ENCODE measurements around the gene UVRAG. TPM values are rescaled to one million over a fixed set of nuclear protein-coding genes. Genes with fewer than 3 reads are reported as not detected.

Gene UVRAG
- total RNA-seq, 1 donor from 2014 or later = 44.7 TPM

DNA sequence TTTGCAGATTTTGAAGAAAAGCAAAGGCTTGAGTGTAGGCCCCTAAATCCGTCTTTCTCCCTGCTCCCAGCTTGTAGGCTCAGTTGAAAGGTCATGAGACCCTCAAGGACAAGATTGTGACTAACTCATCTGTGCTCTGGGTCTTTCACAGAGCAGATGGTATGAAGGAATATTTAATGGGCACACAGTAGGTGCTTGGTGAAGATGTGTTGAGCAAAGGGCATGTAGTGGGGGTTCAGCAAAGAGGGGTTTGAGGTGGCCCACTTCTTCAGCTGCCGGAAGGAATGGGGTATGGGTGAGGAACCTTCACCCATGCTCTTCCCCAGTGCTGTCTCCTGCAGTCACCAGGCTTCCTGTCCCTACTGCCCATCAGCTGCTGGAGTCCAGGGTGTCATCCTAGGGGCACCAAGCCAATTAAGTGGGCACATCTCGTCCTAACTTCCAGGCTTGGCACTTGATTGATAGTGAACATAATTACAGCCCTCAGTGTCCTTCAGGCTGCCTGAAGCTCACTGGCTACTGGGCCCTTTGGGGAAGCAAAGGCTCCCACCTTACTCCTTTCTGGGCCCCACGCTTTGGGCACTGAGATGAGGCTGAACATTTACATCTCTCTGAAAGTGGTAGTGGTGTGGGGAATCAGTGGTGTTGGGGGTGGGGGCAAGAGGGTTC, 31.5 kb upstream of the UVRAG start:
- DNase-seq (ENCODE audit: extremely low read depth, low read depth, low spot score) = no peak

DNA sequence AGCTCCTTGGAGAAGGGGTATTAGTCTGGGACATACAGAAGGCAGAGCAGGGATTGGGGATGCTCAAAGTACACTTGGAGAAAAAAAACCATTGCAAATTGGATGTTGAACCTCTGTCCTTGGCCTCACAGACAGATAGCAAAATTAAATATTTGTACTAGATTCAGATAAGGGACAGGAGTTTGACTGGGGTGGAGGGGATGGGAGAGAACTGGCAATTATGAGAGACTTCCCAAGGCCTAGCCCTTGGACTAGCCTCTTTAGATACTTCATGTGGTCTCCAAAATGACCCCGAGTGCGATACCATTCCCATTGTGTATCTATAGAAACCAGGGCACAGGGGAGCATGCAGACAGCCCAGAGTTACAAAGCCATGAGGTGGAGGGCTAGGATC, 30.9 kb upstream of the UVRAG start:
- no peak for DNase-seq (ENCODE audit: extremely low read depth, low read depth, low spot score)

DNA sequence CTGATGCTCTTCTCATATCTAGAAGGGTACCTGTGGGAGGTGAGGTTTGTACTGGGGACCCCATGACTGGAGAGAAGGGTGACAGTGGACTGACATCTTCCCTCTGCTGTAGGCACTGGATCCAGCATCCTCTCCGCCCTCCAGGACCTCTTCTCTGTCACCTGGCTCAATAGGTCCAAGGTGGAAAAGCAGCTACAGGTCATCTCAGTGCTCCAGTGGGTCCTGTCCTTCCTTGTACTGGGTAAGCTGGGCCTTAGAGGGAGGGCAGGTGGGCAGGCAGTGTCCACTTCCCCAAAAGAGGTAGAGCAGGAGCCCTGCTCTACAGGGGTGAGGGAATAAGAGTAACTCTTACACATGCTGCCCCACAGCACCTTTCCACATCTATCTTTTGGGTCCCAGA, 30.5 kb upstream of the UVRAG start:
- no peak for DNase-seq (ENCODE audit: extremely low read depth, low read depth, low spot score)

DNA sequence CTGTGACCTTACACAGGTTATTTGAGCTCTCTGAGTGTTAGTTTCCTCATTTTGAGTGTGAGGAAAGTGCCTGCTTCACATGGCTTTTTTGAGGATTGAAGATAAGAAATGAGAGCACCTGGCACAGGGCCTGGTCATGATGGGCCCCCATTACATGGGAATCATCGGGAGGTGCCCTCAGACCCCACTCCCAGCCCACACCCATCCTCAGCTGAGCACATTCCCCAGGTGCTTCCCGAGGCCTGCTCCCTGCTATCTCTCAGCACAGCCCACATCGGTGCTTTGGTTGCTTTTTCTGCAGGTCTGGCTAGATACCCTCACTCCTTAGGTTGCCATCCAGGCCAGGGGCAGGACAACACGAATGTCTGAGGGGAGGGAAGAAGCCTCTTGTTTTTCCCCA, 29.8 kb upstream of the UVRAG start:
- DNase-seq (ENCODE audit: extremely low read depth, low read depth, low spot score) = no peak

DNA sequence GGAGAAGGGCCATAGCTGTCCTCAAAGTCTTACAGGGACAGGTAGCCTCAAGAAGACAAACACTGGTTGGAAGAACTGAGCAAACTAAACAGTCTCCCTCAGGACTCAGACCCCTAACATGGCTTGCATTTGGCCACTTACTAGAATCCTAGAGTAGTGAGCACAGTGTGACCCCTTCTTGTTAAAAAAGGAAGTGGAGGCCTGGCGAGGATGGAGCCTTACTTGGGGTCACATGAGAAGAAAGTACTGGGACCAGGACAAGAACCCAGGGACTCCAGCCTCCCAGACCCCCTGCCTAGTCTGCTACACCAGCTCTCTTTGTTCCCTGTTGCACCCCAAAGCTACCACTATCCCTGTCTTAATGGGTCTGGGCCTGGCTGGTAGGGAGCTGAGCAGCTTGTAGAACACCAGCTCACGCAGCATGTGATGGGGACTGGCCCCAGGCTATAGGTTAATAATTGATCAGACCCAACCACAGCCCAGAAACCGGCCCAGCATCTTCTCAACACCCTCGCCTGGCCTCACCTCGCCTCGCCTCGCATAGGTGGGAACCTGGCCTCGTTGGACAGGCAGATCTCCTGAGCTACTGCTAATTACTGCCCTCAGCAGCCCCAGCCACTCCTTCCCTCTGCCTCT, 28.8 kb upstream of the UVRAG start:
- no peak for DNase-seq (ENCODE audit: extremely low read depth, low read depth, low spot score)

DNA sequence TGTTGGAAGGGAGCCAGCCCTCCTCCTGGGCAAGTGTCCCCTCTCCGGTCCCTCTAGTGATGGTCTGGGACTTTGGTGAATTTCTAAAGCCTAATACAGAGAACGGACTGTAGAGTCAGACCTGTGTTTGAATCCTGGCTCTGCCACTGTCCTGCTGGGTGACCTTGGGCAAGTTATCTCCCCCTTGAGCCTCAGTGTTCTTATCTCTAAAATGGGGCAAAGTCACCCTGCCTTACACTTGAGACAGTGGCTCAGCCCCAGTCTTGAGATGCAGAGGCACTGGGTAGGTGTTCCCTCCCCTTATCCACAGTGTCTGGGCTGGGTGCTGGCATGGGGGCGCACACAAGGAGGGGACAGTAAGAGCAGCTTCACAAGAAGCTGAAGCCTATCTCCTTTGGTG, 25.5 kb upstream of the UVRAG start:
- no peak for DNase-seq (ENCODE audit: extremely low read depth, low read depth, low spot score)

DNA sequence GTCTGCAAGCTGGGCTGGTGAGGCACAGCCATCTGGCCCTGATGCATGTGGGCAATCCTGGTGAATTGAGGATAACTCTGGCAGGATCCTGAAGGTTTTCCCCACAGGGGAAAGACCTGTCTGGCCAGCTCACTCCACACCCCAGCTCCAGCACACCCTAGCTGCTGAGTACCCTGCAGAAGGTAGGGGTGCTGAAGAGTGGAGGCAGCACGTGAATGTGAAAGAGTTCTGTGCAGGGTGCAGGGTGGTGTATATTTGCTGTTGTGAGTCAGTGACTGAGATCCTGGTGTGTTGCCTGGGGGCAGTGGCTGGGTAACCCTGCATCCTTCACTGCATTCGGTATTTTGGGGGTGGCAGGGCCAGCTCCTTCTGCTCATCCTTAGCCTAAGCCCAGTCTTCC, 24.0 kb upstream of the UVRAG start:
- no peak for DNase-seq (ENCODE audit: extremely low read depth, low read depth, low spot score)

DNA sequence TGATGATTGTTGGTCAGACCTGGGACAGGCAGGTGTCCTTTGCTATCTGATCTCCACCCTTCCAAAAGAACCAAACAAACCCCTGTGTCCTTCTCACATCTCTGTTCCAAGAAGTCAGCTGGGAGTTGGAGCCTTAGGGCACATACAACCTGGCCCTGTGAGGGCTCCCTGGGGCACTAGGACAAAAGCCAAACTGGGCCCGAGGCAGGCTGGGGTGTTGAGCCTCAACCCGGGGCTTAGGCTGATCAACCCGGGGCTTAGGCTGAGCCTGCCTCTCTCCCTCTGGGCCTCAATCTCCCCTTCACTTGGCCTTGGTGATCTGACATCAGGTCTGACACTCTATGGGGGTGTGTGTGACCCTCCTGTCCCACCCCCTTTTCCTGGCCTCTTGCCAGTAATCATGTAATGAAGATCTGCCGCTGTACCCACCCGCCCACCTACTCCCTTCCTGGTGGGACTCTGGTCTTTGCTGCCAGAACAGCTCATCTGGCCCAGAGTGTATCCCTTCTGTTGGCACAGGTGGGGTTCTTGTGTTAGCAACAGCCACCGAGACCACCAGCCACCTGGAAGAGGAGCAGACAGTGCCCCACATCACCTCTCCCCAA, 22.8 kb upstream of the UVRAG start:
- no peak for DNase-seq (ENCODE audit: extremely low read depth, low read depth, low spot score)

DNA sequence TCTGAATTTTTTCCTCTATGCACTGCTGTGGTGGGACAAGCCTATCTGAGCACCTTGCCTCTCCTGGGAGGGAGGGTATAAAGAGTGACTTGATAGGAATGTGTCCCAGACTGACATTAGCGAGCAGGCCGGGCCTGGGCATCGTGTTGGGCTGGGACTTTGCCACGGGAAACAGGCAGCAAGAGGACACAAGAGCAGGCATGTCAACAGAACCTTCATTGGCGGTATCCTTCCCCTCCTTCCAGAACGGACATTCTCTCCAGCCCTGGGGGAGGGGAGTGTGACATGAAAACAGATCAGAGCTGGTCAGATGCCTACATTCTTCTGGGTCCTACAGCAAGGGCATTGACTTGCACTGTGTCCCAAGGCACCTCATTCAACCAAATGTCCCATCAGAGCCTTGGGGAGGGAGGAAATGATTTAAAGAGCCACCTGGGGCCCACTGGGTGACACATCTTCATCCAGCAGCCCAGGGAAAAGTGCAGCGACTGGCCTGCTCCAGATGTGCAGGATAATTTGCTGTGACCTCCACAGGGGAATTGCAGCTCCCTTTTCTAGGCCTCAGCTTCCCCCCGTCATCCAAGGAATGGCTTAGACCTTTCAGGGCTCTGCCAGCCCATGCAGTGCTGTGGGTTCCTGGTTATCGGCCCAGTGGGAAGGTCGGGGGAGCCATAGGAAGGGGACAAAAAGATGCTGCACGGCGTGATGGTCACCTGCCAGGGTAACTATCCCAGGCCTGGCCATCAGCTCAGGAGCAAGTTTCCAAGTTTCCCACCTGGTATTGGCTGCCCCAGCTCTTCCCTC, 21.8 kb upstream of the UVRAG start:
- DNase-seq (ENCODE audit: extremely low read depth, low read depth, low spot score) = no peak

DNA sequence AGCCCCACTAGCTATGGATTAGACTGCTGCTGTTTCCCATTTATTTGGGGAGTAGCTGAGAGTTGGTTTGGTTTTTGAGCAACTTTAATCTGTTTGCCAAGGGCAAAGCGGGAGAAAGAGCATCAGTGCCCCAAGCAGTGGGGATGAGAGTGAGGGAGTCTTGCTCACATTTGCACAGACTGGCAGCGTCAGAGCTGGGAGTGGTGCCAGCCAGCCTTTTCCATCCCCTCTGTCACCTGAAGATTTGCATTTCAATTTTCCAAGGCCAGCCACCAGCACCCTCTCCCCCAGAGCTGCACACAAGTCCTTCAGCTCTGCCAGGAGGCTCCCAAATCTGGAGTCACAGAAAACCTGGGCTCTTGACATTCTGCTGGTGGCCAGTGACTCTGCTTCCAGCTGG, 21.0 kb upstream of the UVRAG start:
- no peak for DNase-seq (ENCODE audit: extremely low read depth, low read depth, low spot score)

DNA sequence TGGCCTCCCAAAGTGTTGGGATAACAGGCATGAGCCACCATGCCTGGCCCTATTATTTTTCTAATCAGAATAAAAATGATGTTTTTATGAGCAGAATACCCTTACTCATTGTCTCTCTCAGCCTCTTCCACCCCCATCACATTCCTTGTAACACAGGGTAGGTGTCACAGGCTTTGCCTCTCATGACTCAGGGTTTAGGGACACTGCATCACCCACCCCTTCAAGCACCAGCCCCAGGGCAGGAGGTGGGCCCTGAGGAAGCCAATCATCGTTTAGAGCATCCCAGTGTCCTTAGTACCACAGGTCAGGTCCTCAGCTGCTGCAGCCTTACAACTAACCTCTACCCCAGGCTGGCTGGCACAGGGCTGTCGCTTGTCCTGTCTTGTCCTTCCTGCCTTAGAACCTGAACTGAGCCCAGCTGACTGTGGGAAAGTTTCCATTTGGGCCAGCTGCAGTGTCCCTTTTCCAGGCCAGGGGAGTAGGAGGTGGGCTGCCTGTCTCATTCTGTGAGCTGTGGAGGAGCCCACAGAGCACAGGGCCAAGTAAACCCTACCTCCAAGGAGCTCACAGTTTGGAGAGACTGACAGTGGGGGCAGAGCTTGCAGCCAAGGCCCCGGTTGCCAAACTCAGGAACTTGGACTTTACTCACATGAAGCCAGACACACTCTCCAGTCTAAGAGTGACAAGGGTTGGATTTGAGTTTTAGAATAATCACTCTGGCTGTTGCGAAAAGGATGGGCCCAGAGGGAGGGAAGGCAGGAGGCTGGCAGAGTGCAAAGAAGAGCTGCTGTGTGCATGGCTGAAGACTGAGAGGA, 19.5 kb upstream of the UVRAG start:
- no peak for DNase-seq (ENCODE audit: extremely low read depth, low read depth, low spot score)

DNA sequence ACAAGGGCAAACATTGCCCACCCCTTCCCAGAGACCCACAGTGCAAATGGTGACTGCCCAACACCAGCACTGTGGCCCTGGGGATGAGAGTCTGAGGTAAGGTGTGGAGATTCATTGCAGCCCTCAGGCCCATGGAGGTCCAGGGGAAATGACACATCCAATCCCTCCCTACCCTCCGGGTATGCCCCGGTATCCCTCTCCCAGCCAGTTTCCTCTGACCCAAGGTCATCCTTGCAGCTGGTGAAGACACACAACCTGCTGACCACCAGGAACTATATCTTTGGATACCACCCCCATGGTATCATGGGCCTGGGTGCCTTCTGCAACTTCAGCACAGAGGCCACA, 18.9 kb upstream of the UVRAG start:
- no peak for DNase-seq (ENCODE audit: extremely low read depth, low read depth, low spot score)

DNA sequence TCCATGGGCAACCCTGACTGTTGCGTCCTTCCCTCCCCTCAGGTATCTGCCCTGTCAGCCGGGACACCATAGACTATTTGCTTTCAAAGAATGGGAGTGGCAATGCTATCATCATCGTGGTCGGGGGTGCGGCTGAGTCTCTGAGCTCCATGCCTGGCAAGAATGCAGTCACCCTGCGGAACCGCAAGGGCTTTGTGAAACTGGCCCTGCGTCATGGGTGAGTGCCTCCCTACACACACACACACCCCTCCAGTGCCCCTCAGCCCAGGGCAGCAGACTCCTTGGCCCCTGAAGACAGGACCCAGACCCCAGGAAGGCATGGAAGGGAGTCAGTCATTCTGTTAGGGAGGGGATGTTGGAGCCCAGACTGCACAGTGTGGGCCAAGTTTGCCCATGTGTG, 17.9 kb upstream of the UVRAG start:
- no peak for DNase-seq (ENCODE audit: extremely low read depth, low read depth, low spot score)

DNA sequence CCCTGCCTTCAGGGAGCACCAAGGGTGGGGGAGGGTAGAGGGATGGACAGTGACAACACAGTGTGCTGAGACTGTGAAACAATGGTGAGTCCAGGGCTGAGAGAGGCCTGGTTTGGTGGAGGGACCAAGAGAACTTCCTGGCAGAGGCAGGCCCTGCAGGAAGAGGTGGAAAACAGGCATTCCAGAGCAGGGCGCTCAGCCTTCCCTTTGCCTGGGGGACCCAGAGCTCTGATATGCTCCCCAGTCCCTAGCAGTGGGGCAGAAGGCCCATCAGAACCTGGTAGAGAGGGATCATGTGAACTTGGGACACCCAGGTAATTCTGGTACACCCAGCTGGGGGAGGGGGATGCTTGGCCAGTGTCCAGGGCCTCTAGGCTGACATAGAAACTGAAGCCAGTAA, 17.2 kb upstream of the UVRAG start:
- no peak for DNase-seq (ENCODE audit: extremely low read depth, low read depth, low spot score)

DNA sequence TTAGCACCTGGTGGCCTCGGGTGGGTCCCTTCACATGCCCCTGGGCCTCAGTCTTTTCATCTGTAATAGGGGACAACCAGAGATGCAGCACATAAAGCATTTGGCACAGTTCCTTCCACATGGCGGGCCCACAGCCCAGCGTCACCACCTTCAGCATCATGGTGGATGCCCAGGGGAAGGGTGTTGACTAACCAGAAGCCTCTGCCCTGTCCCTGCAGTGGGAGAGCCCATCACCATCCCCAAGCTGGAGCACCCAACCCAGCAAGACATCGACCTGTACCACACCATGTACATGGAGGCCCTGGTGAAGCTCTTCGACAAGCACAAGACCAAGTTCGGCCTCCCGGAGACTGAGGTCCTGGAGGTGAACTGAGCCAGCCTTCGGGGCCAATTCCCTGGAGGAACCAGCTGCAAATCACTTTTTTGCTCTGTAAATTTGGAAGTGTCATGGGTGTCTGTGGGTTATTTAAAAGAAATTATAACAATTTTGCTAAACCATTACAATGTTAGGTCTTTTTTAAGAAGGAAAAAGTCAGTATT, 14.8 kb upstream of the UVRAG start:
- no peak for DNase-seq (ENCODE audit: extremely low read depth, low read depth, low spot score)

DNA sequence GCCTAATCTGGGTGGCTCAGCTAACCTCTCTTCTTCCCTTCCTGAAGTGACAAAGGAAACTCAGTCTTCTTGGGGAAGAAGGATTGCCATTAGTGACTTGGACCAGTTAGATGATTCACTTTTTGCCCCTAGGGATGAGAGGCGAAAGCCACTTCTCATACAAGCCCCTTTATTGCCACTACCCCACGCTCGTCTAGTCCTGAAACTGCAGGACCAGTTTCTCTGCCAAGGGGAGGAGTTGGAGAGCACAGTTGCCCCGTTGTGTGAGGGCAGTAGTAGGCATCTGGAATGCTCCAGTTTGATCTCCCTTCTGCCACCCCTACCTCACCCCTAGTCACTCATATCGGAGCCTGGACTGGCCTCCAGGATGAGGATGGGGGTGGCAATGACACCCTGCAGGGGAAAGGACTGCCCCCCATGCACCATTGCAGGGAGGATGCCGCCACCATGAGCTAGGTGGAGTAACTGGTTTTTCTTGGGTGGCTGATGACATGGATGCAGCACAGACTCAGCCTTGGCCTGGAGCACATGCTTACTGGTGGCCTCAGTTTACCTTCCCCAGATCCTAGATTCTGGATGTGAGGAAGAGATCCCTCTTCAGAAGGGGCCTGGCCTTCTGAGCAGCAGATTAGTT, 14.2 kb upstream of the UVRAG start:
- DNase-seq (ENCODE audit: extremely low read depth, low read depth, low spot score) = no peak

DNA sequence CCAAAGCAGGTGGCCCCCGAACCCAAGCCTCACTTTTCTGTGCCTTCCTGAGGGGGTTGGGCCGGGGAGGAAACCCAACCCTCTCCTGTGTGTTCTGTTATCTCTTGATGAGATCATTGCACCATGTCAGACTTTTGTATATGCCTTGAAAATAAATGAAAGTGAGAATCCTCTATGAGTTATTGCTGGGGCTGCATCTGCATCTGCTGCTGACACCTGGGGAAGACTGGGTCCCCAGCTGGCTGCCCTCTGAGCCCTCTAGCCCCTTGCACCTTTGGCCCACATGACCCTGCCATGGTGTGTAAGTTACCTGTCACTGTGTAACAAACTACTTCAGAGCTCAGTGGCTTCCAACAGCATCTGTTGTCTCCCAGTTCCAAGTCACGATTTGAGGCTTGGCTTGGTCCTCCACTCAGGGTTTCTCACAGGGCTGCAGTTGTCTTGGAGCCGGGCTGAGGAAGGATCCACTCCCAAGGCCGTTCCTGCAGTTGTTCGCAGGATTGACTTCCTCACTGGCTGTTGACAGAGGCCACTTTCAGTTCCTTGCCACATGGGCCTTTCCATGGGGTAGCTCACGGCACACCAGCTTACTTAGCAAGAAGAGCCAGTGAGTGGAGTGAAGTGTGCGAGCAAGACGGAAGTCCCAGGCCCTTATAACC, 13.5 kb upstream of the UVRAG start:
- DNase-seq (ENCODE audit: extremely low read depth, low read depth, low spot score) = no peak

DNA sequence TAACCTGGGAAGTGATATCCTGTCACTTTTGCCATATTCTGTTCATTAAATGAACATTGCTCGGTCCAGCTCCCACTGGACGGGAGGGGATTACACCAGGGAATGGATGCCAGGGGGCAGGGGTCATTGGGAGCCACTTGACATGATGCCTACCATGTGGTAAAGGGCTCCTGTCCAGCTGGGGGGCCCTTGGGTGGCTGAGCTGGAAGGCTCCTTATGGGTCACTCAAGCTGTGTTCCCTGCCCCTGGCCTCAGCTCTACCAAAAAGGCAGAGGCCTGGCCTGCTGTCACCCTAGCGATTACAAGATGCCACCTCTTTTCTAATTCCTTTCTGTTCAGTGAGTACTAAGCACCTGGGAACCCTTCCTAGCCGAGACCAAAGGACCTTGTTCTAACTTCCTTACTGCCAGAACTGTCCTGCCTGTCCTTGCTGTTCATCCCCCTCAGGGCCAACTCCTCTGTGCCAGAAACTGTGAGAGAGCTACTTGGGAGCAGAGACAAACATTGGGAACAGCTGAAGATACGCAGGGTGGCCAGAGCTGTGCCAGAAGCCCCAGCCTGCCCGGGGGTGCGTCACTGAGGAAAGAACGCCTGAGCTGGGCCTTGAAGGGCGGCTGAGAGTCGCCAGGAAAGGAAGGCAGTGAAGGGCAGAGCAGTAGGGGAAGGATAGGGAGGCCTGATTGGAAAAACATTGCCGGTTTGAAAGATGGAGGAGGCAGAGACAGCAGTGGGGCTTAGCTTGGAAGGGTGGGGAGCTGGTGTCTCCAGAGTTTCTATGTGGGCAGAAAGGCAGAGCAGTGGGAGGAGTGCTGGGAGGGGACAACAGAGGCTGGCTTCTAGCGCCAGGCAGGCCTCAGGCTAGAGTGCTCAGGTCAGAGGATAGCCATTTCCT, 12.7 kb upstream of the UVRAG start:
- no peak for DNase-seq (ENCODE audit: extremely low read depth, low read depth, low spot score)

Data from glomerular endothelial cell (primary cell).